SK-N-SH (cell line): ENCODE results near the gene KASH5. TPM values are rescaled to one million over a fixed set of nuclear protein-coding genes. Genes with fewer than 3 reads are reported as not detected.

Experiments
- CTCF ChIA-PET: fragments of 300-600, 350-600 bp; formaldehyde crosslinking; extraction: SDS; loops from one replicate; lab custom pipeline; 2021; lab: Yijun Ruan, JAX
- POLR2A ChIA-PET: fragments of 350-600 bp; sonication (Branson Sonifier 250); formaldehyde crosslinking; extraction: SDS; loops from one replicate; lab custom pipeline; 2020; ENCODE audit warnings: antibody characterized with exemption, inconsistent platforms; lab: Yijun Ruan, JAX
- DNase-seq: peaks from one replicate; pipeline ENCODE4 v3.0.0; 2012
- H2AFZ ChIP-seq: fragments of 200-600 bp; sonication (generic); 2 replicates; pipeline ENCODE4 v1.8.1; 2016; ENCODE audit warnings: antibody characterized with exemption, mild to moderate bottlenecking, low read depth
- H3F3A ChIP-seq: fragments of 200-600 bp; sonication (generic); replicated peaks from 2 replicates; pipeline ENCODE3; 2016; ENCODE audit warnings: antibody characterized with exemption, mild to moderate bottlenecking; ENCODE audit not compliant: insufficient read depth
- H3K27ac ChIP-seq, 2 experiments: fragments of 200-500 bp in 1 of 2; fragments of 200-600 bp in 1 of 2; sonication (Bioruptor generic) in 1 of 2; sonication (generic), shearing (Covaris generic) in 1 of 2; 2 replicates each; pipeline versions ENCODE4 v1.5.1 to v1.6.1; 2014 to 2016; ENCODE audit warnings: low read depth in 2 of 2, inconsistent platforms in 1 of 2, low read length in 1 of 2, mild to moderate bottlenecking in 1 of 2, mixed read lengths in 1 of 2
- H3K27me3 ChIP-seq: fragments of 200-600 bp; sonication (generic), shearing (Covaris generic); 2 replicates; pipeline ENCODE4 v1.6.1; 2016; ENCODE audit warnings: mixed run types; ENCODE audit not compliant: insufficient read depth
- H3K36me3 ChIP-seq, 2 experiments: fragments of 200-500 bp in 1 of 2; fragments of 200-600 bp in 1 of 2; sonication (Bioruptor generic) in 1 of 2; sonication (generic) in 1 of 2; replicated peaks in 1 of 2; 2 replicates each; pipeline versions ENCODE3 to v1.5.1; 2014 to 2016; ENCODE audit warnings: low read length in 1 of 2, mild to moderate bottlenecking in 1 of 2; ENCODE audit not compliant: insufficient read depth in 2 of 2, control insufficient read depth in 1 of 2
- H3K4me1 ChIP-seq, 2 experiments: fragments of 200-500 bp in 1 of 2; fragments of 200-600 bp in 1 of 2; sonication (Bioruptor generic) in 1 of 2; sonication (generic), shearing (Covaris generic) in 1 of 2; 2 replicates each; pipeline versions ENCODE4 v1.5.1 to v1.6.1; 2014 to 2016; ENCODE audit warnings: low read depth in 1 of 2, low read length in 1 of 2, mixed run types in 1 of 2; ENCODE audit not compliant: insufficient read depth in 2 of 2, control insufficient read depth in 1 of 2
- H3K4me2 ChIP-seq: fragments of 200-600 bp; sonication (generic), shearing (Covaris generic); 2 replicates; pipeline ENCODE4 v1.6.1; 2017; ENCODE audit warnings: mixed run types
- H3K4me3 ChIP-seq, 2 experiments: fragments of 200-500 bp in 1 of 2; fragments of 200-600 bp in 1 of 2; sonication (Bioruptor generic) in 1 of 2; sonication (generic), shearing (Covaris generic) in 1 of 2; 2 replicates each; pipeline versions ENCODE4 v1.5.1 to v1.8.1; 2014 to 2016; ENCODE audit warnings: low read depth in 2 of 2, inconsistent platforms in 1 of 2, low read length in 1 of 2, mild to moderate bottlenecking in 1 of 2, mixed read lengths in 1 of 2, moderate library complexity in 1 of 2
- H3K79me2 ChIP-seq: fragments of 200-600 bp; sonication (generic); 2 replicates; pipeline ENCODE4 v1.8.1; 2017; ENCODE audit warnings: mild to moderate bottlenecking; ENCODE audit not compliant: insufficient read depth
- H3K9ac ChIP-seq: fragments of 200-600 bp; sonication (generic); 2 replicates; pipeline ENCODE4 v1.6.1; 2017; ENCODE audit warnings: mixed run types
- H3K9me2 ChIP-seq: fragments of 200-600 bp; sonication (generic); 2 replicates; pipeline ENCODE4 v1.6.1; 2017; ENCODE audit warnings: mixed run types
- H3K9me3 ChIP-seq: fragments of 200-600 bp; sonication (generic); 2 replicates; pipeline ENCODE4 v1.6.1; 2017; ENCODE audit warnings: mixed run types, mild to moderate bottlenecking, moderate library complexity
- H4K20me1 ChIP-seq: fragments of 200-600 bp; sonication (generic); 2 replicates; pipeline ENCODE4 v1.6.1; 2017; ENCODE audit warnings: mild to moderate bottlenecking, mixed run types; ENCODE audit not compliant: insufficient read depth
- CHD2 ChIP-seq: fragments of 150-350 bp; IDR thresholded peaks from 2 replicates; pipeline ENCODE4 v1.6.1; 2018; ENCODE audit warnings: low read length; ENCODE audit not compliant: partially characterized antibody
- CTCF ChIP-seq: fragments of 200-600 bp; sonication (generic); IDR thresholded peaks from 2 replicates; pipeline ENCODE4 v1.6.1; 2017; ENCODE audit warnings: antibody characterized with exemption, mild to moderate bottlenecking, moderate library complexity
- EP300 ChIP-seq, 2 experiments: IDR thresholded peaks; 2 replicates each; pipeline versions ENCODE4 v1.4.0 to v1.6.1; 2012; ENCODE audit warnings: borderline replicate concordance in 1 of 2, low read depth in 1 of 2, low read length in 1 of 2
- EZH2phosphoT487 ChIP-seq: fragments of 200-600 bp; sonication (generic); IDR thresholded peaks from 2 replicates; pipeline ENCODE4 v1.6.1; 2017; ENCODE audit warnings: low read depth, mixed run types, mild to moderate bottlenecking, antibody characterized with exemption, moderate library complexity, borderline replicate concordance
- FOSL2 ChIP-seq: IDR thresholded peaks from 2 replicates; pipeline ENCODE4 v1.4.0; 2012; ENCODE audit warnings: low read depth, mild to moderate bottlenecking, moderate library complexity, borderline replicate concordance
- FOXM1 ChIP-seq: IDR thresholded peaks from 2 replicates; pipeline ENCODE4 v1.4.0; 2012; ENCODE audit warnings: low read depth, mild to moderate bottlenecking
- GABPA ChIP-seq: IDR thresholded peaks from 2 replicates; pipeline ENCODE4 v1.4.0; 2012; ENCODE audit warnings: low read depth, mild to moderate bottlenecking
- GATA2 ChIP-seq: sonication (generic); formaldehyde crosslinking; IDR thresholded peaks from 2 replicates; pipeline ENCODE4 v1.5.0; 2020; ENCODE audit warnings: mild to moderate bottlenecking, missing genetic modification reagents
- IRF3 ChIP-seq: fragments of 150-350 bp; IDR thresholded peaks from 2 replicates; pipeline ENCODE4 v1.6.1; 2016; ENCODE audit warnings: mild to moderate bottlenecking, low read depth, low read length
- MAX ChIP-seq: IDR thresholded peaks from 2 replicates; pipeline ENCODE4 v1.4.0; 2012; ENCODE audit warnings: low read depth
- RCOR1 ChIP-seq: fragments of 150-350 bp; IDR thresholded peaks from 2 replicates; pipeline ENCODE4 v1.6.1; 2017; ENCODE audit warnings: antibody characterized with exemption, low read length
- REST ChIP-seq: IDR thresholded peaks from 2 replicates; pipeline ENCODE4 v1.6.1; 2012; ENCODE audit warnings: mild to moderate bottlenecking, low read depth, low read length, moderate library complexity
- TAF1 ChIP-seq: IDR thresholded peaks from 2 replicates; pipeline ENCODE4 v1.6.1; 2012; ENCODE audit warnings: low read depth, mild to moderate bottlenecking, low read length, moderate library complexity, borderline replicate concordance
- USF2 ChIP-seq: fragments of 150-350 bp; IDR thresholded peaks from 2 replicates; pipeline ENCODE4 v1.6.1; 2017; ENCODE audit warnings: antibody characterized with exemption, low read length, low read depth, borderline replicate concordance
- YY1 ChIP-seq: IDR thresholded peaks from 2 replicates; pipeline ENCODE4 v1.4.0; 2012; ENCODE audit warnings: low read depth, mild to moderate bottlenecking
- ZBTB33 ChIP-seq: IDR thresholded peaks from 2 replicates; pipeline ENCODE4 v1.4.0; 2012; ENCODE audit warnings: low read depth, borderline replicate concordance
- WGBS: methylation state at CpG from one replicate; pipeline ENCODE4 v1.1.6; 2017; ENCODE audit warnings: low lambda C conversion rate; 5-methylcytosine and 5-hydroxymethylcytosine counted together
- polyA plus RNA-seq, 3 experiments: library from polyadenylated mRNA; depleted of rRNA; stranded (reverse); fragments of >200 nt; gene quantifications; 2 replicates each; pipeline ENCODE4 v1.2.3, GENCODE V29; 2012

KASH5 gene
- polyA plus RNA-seq, 1 of the 3 experiments (the other 2 are of a cell fraction): 0.20 TPM

GRCh38 chr19:49442771-49443365 is 54.8 kb downstream of the KASH5 start:
- Histone ChIP-seq H3K4me3 (peak overlapping the region; percentile 62 to 66), H3F3A (peaks cover 22% of the 10 kb centered on the region), H3K9ac (peak overlapping the region; percentile 57; the same call in 1 of the 2 replicates), H3K36me3 (peaks cover 0 to 4% of the 10 kb centered on the region in 2 experiments), H3K27me3 (peaks cover 39% of the 10 kb centered on the region), H2AFZ (peak overlapping the region; percentile 98), H3K4me1 (peaks cover 0 to 22% of the 10 kb centered on the region in 2 experiments; a peak in 1 of 4 replicates), H3K9me3 (no peaks in the 10 kb centered on the region), H3K4me2 (peak overlapping the region; percentile 96), H4K20me1 (no peaks in the 10 kb centered on the region; the same call in 1 of the 2 replicates), H3K79me2 (no peaks in the 10 kb centered on the region), H3K27ac (peak overlapping the region; percentile 54 to 79), H3K9me2 (no peaks in the 10 kb centered on the region)
- DNase-seq: peak; percentile 91
- WGBS: 2% methylated on average over 42 of the region's 43 CpGs
- ChIA-PET POLR2A (interaction anchor here (1.4 kb wide), 1 partner anchor 9 kb away, joined by 4 read pairs; the partner anchor contains the start of gene PIH1D1), CTCF (interaction anchor here (0.7 to 11.2 kb wide), 19 partner anchors 8 to 214 kb away, joined by 3 to 149 read pairs (median 5); partner anchors contain the start of genes DKKL1, KASH5 and PIH1D1)
- TF ChIP-seq RCOR1 (no peak), ZBTB33 (no peak), REST (no peak), GATA2 (CRISPR knock-in tag) (no peak), USF2 (no peak), CTCF (no peak), FOXM1 (no peak), GABPA (no peak), MAX (no peak), TAF1 (no peak), YY1 (no peak), FOSL2 (no peak), IRF3 (no peak), CHD2 (no peak), EP300 (IDR thresholded peaks at IDR 0.05; ENCODE audit: borderline replicate concordance in 1 of 2, low read depth in 1 of 2, low read length in 1 of 2) (no peak), EZH2phosphoT487 (no peak)
